Measurements from ENCODE around the gene USP17L25. TPM values are rescaled to one million over a fixed set of nuclear protein-coding genes. Genes with fewer than 3 reads are reported as not detected.

USP17L25 gene
- total RNA-seq, 4 donors from 2014 or later: not detected

Other genes with a start within 250 kb of the USP17L25 start
- gene FAM90A26, start 159.5 kb upstream of the USP17L25 start, total RNA-seq: not detected
- gene USP17L10, start 119.3 kb upstream of the USP17L25 start, total RNA-seq: not detected
- gene USP17L11, start 114.5 kb upstream of the USP17L25 start, total RNA-seq: not detected
- gene USP17L12, start 109.8 kb upstream of the USP17L25 start, total RNA-seq: not detected
- gene USP17L13, start 105.0 kb upstream of the USP17L25 start, total RNA-seq: not detected
- not detected for gene USP17L15, start 95.5 kb upstream of the USP17L25 start, total RNA-seq
- not detected for gene USP17L17, start 86.0 kb upstream of the USP17L25 start, total RNA-seq
- not detected for gene USP17L18, start 81.3 kb upstream of the USP17L25 start, total RNA-seq
- not detected for gene USP17L19, start 76.5 kb upstream of the USP17L25 start, total RNA-seq
- gene USP17L20, start 71.8 kb upstream of the USP17L25 start, total RNA-seq: not detected
- not detected for gene USP17L21, start 67.0 kb upstream of the USP17L25 start, total RNA-seq
- gene USP17L22, start 62.3 kb upstream of the USP17L25 start, total RNA-seq: not detected
- gene USP17L24, start 4.7 kb upstream of the USP17L25 start, total RNA-seq: not detected
- not detected for gene USP17L26, start 4.7 kb downstream of the USP17L25 start, total RNA-seq
- not detected for gene USP17L5, start 9.5 kb downstream of the USP17L25 start, total RNA-seq
- gene USP17L27, start 14.2 kb downstream of the USP17L25 start, total RNA-seq: not detected
- not detected for gene USP17L28, start 19.0 kb downstream of the USP17L25 start, total RNA-seq
- not detected for gene USP17L29, start 23.7 kb downstream of the USP17L25 start, total RNA-seq
- not detected for gene USP17L30, start 33.2 kb downstream of the USP17L25 start, total RNA-seq
- not detected for gene DEFB131A, start 114.5 kb downstream of the USP17L25 start, total RNA-seq

Measured in esophagus squamous epithelium (tissue), 4 donors.